GM12872 (cell line): Measurements from ENCODE around the gene ETF1.

ENCODE experiments used
- TF ChIP-seq, protein P1 (sequence below): IDR thresholded peaks from 3 replicates; pipeline ENCODE4 v1.5.1; 2011; ENCODE audit warnings: low read depth, mild to moderate bottlenecking, low read length, moderate library complexity; ENCODE audit not compliant: insufficient read depth

The ETF1 gene

DNA sequence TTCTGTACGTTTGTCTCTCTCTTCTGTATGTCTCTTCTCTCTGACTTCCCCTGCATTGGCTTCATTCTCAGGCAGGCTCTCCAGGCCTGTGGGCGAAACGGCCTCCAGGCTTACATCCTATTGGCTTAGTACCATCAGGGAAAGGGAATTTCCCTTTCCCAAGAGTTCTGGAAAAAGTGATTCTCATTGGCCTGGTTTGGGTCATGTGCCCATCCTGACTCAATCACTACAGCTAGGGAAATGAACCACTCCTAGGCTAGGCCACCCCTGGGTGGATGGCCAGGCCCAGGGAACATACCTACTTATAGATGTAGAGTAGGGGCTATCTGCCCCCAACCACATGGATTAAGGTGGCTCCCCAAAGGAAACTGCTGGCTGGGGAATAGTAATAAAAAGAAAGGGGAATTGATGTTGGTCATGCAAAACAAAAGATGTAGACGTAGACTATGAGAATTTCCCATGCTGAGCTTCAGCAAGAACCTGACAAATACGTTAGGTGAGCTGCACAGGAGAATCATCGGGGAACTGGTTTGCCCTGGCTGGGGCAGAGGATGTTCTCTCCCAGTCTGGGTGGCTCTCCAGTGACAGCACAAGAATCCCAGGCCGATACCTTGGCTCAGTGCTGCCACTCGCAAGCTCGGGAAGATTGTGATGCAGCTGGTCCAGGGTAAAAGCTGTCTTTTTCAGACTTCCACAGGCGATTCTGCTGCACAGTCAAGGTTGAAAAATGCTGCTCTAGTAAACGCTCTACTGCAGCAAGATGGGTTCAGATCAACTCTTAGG is 81.5 kb downstream of the ETF1 start:
- TF ChIP-seq, protein P1, sequence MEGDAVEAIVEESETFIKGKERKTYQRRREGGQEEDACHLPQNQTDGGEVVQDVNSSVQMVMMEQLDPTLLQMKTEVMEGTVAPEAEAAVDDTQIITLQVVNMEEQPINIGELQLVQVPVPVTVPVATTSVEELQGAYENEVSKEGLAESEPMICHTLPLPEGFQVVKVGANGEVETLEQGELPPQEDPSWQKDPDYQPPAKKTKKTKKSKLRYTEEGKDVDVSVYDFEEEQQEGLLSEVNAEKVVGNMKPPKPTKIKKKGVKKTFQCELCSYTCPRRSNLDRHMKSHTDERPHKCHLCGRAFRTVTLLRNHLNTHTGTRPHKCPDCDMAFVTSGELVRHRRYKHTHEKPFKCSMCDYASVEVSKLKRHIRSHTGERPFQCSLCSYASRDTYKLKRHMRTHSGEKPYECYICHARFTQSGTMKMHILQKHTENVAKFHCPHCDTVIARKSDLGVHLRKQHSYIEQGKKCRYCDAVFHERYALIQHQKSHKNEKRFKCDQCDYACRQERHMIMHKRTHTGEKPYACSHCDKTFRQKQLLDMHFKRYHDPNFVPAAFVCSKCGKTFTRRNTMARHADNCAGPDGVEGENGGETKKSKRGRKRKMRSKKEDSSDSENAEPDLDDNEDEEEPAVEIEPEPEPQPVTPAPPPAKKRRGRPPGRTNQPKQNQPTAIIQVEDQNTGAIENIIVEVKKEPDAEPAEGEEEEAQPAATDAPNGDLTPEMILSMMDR: no peak

DNA sequence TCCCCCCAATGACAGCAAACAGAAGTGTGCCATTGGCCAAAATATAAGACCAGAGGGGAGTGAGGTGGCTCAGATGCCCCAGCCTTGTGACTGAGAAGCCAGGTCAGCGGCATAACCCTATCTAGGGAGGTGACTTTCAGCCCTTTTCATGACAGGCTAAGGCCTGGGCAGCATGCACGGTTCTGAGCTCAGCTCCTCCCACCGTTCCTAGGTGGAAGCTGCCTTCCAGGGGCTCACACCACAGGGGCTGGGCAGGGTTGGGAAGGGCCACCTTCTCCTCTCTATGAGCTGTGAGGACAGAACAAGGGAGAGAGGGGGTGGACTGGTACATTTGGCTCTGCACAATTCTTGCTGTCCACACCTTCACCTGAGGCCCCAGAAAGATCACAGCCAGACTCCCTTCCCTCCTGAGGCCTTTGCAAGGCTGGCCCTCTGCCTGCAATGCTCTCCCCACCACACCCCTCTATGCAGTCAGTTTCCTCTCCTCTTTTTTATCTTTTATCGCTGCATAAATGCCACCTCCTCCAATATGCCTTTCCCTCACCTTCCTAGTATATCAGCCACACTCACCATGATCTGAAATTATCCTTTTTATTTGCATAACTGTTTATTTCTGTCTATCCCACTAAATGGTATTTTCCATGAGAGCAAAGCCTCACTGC is 82.9 kb downstream of the ETF1 start:
- TF ChIP-seq, protein P1: no peak

DNA sequence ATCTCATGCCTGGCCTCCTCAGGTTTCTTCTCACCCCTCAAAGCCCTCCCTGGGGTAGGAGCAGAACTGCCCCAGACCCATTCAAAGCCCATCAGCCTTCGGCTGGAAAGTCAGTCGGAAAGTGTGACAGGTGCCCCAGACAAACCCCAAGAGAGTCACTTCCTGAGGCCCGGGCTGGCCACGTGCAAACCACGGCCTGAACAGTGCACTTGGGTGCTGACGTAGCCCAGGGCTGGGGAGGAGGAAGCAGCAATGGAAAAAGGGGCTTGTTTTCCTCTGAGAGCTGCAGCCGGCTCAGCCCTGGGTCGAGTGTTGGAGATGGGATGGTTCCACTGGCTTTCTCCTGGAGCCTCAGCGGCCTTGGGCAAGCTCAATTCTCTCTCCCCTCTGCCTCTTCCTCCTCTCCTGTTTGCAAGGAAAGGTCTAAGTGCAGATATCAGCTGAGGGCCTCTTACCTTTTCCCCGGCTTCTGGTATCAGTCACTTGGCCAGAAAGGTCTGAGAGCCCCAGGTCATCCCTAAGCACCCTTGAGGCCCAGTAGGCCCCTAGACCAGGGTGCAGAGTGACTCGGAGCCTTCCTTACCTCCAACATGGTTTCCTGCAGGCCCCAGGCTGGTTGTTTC is 83.6 kb downstream of the ETF1 start:
- TF ChIP-seq, protein P1: no peak

DNA sequence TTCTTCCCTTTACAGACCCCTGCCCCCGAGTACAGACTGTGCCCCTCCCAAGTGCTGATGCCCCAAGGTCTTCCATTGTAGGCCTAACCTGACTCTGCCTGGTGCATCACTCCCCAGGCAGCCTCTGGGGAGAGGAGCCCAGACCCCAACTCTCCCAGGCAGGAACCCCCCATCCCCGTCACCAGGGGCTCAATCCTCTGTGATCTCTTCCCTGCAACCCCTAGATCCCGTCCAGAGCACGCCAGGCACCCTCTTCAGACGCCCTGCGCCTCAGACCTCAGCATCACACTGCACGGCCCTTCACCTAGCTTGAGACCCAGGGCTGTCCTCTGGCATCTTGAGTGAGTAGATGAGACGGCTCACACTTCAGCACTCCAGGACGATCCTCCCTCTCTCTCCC is 84.2 kb downstream of the ETF1 start:
- TF ChIP-seq, protein P1: no peak

DNA sequence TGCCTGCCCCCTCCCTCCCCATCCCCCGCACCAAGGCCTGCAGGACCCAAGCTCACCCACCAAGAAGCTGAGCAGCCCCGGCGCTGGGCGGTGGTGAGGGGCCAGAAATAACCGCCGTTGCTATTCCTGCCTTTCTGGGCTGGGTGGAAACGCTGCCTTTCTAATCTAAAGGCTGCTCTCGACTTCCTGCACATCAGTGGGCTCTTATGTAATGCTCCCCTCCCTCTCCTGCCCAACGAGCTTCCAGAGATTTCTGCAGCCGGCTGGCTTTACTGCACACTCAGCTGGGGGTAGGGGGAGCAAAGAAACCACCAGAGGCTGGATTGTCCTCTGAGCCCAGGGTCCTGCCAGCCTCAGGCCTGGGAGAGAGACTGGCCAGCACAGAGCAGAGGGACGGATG is 84.7 kb downstream of the ETF1 start:
- TF ChIP-seq, protein P1: no peak

DNA sequence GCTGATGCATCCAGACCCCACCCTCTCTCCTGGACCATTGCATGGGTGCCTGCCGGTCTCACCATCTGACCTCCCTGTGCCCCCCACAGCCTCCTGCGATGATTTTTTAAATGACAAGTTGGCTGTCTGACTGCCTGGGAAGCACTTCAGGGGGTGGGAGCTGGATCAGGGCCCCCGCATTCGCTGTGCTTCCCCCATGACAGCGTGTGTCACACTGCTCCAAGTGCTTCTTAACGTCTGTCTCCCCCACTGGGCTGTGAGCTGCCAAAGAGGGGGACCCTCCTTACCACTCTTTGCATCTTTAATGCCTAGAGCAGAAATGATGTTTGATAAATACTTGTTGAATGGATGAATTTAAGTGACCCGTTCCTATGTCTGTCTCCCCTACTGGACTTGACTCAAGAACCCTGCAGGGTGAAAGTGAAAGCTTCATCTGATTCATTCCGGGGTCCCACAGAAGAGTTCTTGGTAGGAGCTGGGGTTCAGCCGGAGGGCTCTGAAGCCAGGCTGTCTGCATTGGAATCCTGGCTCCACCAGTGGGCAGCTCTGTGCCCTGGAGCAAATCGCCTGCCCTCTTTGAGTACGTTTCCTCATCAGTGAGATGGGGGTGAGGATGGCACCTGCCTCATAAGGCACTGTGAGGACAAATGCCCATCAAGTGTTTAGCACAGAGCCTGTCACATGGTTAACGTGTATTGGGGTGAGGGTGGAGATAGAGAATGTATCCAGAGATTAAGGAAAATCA is 85.3 kb downstream of the ETF1 start:
- TF ChIP-seq, protein P1: no peak
